Neural progenitor cell (in vitro differentiated cells): Measurements from ENCODE around the gene MASP2. TPM values are rescaled to one million over a fixed set of nuclear protein-coding genes. Genes with fewer than 3 reads are reported as not detected.

Source experiments
- DNase-seq: peaks from one replicate; pipeline ENCODE4 v3.0.0-alpha.2; 2016; ENCODE audit warnings: low spot score
- H2AFZ ChIP-seq: fragments of 200-600 bp; sonication (generic); replicated peaks from 2 replicates; pipeline ENCODE4 v1.6.1; 2016; ENCODE audit warnings: antibody characterized with exemption
- H3F3A ChIP-seq: fragments of 200-600 bp; sonication (generic); 2 replicates; pipeline ENCODE4 v1.6.1; 2016; ENCODE audit warnings: antibody characterized with exemption, low read depth
- H3K27ac ChIP-seq: fragments of 200-600 bp; sonication (generic); 2 replicates; pipeline ENCODE4 v1.5.1; 2016; ENCODE audit warnings: mild to moderate bottlenecking
- H3K27me3 ChIP-seq: fragments of 200-600 bp; sonication (generic); 2 replicates; pipeline ENCODE4 v1.6.1; 2016; ENCODE audit warnings: mild to moderate bottlenecking, moderate library complexity
- H3K36me3 ChIP-seq: fragments of 200-600 bp; sonication (generic); 2 replicates; pipeline ENCODE4 v1.5.1; 2016
- H3K4me1 ChIP-seq: fragments of 200-600 bp; sonication (generic); 2 replicates; pipeline ENCODE4 v1.6.1; 2016; ENCODE audit warnings: mixed run types
- H3K4me2 ChIP-seq: fragments of 200-600 bp; sonication (generic); 2 replicates; pipeline ENCODE4 v1.6.1; 2016
- H3K4me3 ChIP-seq: fragments of 200-600 bp; sonication (generic); 2 replicates; pipeline ENCODE4 v1.5.1; 2016
- H3K79me2 ChIP-seq: fragments of 200-600 bp; sonication (generic); 2 replicates; pipeline ENCODE4 v1.6.1; 2016; ENCODE audit warnings: low read depth
- H3K9ac ChIP-seq: fragments of 200-600 bp; sonication (generic); 2 replicates; pipeline ENCODE4 v1.6.1; 2016
- H3K9me3 ChIP-seq: fragments of 200-600 bp; sonication (generic); 2 replicates; pipeline ENCODE4 v1.5.1; 2016; ENCODE audit warnings: low read depth
- H4K20me1 ChIP-seq: fragments of 200-600 bp; sonication (generic); 2 replicates; pipeline ENCODE4 v1.6.1; 2016; ENCODE audit warnings: low read depth
- H3K27ac Mint-ChIP-seq: 3 replicates; pipeline ENCODE4 v1.8.0; 2021; ENCODE audit warnings: mixed read lengths
- H3K27me3 Mint-ChIP-seq: 2 replicates; pipeline ENCODE4 v1.8.0; 2022; ENCODE audit warnings: low read depth, mild to moderate bottlenecking, inconsistent platforms, moderate library complexity, mixed read lengths; ENCODE audit not compliant: insufficient read depth
- H3K36me3 Mint-ChIP-seq: 3 replicates; pipeline ENCODE4 v1.8.0; 2021; ENCODE audit warnings: mixed read lengths
- H3K4me1 Mint-ChIP-seq: 3 replicates; pipeline ENCODE4 v1.8.0; 2021; ENCODE audit warnings: mixed read lengths
- H3K4me3 Mint-ChIP-seq: 3 replicates; pipeline ENCODE4 v1.8.0; 2021; ENCODE audit warnings: mild to moderate bottlenecking, moderate library complexity, mixed read lengths
- H3K9me3 Mint-ChIP-seq: 3 replicates; pipeline ENCODE4 v1.8.0; 2020; ENCODE audit warnings: mixed read lengths
- CTCF ChIP-seq: fragments of 200-600 bp; sonication (generic); IDR thresholded peaks from 2 replicates; pipeline ENCODE4 v1.5.1; 2017; ENCODE audit warnings: antibody characterized with exemption, mild to moderate bottlenecking
- EZH2 ChIP-seq: fragments of 200-600 bp; sonication (generic); IDR thresholded peaks from 2 replicates; pipeline ENCODE4 v1.6.1; 2017; ENCODE audit warnings: antibody characterized with exemption, mild to moderate bottlenecking, moderate library complexity
- EZH2phosphoT487 ChIP-seq: fragments of 200-600 bp; sonication (generic); IDR thresholded peaks from 2 replicates; pipeline ENCODE4 v1.6.1; 2017; ENCODE audit warnings: antibody characterized with exemption
- total RNA-seq: library from RNA; depleted of rRNA; stranded (reverse); fragments of >200 nt; gene quantifications from 2 replicates; pipeline ENCODE4 v1.2.3, GENCODE V29; 2015; ENCODE audit warnings: low replicate concordance

The MASP2 gene
- total RNA-seq, 1 donor from 2014 or later, result not detected

GRCh38 chr1:11072216-11072917, 25.3 kb upstream of the MASP2 start:
- H3K36me3 Mint-ChIP-seq, result peaks cover 43% of the 10 kb centered on the region

GRCh38 chr1:11071463-11072215, 24.6 kb upstream of the MASP2 start:
- no peaks in the 10 kb centered on the region for H3K79me2 ChIP-seq
- Mint-ChIP-seq H3K27me3 (no peaks in the 10 kb centered on the region), H3K9me3 (no peaks in the 10 kb centered on the region), H3K36me3 (peaks cover 43% of the 10 kb centered on the region), H3K4me3 (no peak overlapping the region), H3K27ac (no peak overlapping the region), H3K4me1 (no peaks in the 10 kb centered on the region)
- no peak overlapping the region for H2AFZ ChIP-seq
- H4K20me1 ChIP-seq, result no peaks in the 10 kb centered on the region
- H3K36me3 ChIP-seq, result no peaks in the 10 kb centered on the region
- H3K27me3 ChIP-seq, result no peaks in the 10 kb centered on the region
- no peaks in the 10 kb centered on the region for H3K9me3 ChIP-seq
- no peak overlapping the region for H3K9ac ChIP-seq
- no peak for TF ChIP-seq EZH2phosphoT487
- TF ChIP-seq EZH2, result no peak
- TF ChIP-seq CTCF, result no peak
- H3K27ac ChIP-seq, result no peak overlapping the region
- H3K4me1 ChIP-seq, result no peaks in the 10 kb centered on the region
- H3F3A ChIP-seq, result no peaks in the 10 kb centered on the region
- no peak overlapping the region for H3K4me3 ChIP-seq
- H3K4me2 ChIP-seq, result no peak overlapping the region
- no peak for DNase-seq

More at GRCh38 chr1:11072216-11072917, 25.3 kb upstream of the MASP2 start:
- Mint-ChIP-seq H3K27ac (no peak overlapping the region), H3K9me3 (no peaks in the 10 kb centered on the region), H3K4me3 (no peak overlapping the region), H3K4me1 (no peaks in the 10 kb centered on the region), H3K27me3 (no peaks in the 10 kb centered on the region)
- no peaks in the 10 kb centered on the region for H3K9me3 ChIP-seq
- no peaks in the 10 kb centered on the region for H3K4me1 ChIP-seq
- no peak overlapping the region for H3K4me2 ChIP-seq
- TF ChIP-seq EZH2 (no peak), EZH2phosphoT487 (no peak), CTCF (no peak)
- H3K4me3 ChIP-seq, result no peak overlapping the region
- no peaks in the 10 kb centered on the region for H3K36me3 ChIP-seq
- no peaks in the 10 kb centered on the region for H4K20me1 ChIP-seq
- no peak overlapping the region for H3K9ac ChIP-seq
- DNase-seq, result no peak
- no peak overlapping the region for H2AFZ ChIP-seq
- no peak overlapping the region for H3K27ac ChIP-seq
- no peaks in the 10 kb centered on the region for H3F3A ChIP-seq
- H3K27me3 ChIP-seq, result no peaks in the 10 kb centered on the region
- H3K79me2 ChIP-seq, result no peaks in the 10 kb centered on the region

- Histone ChIP-seq H3K4me2 (no peak overlapping the region), H3F3A (no peaks in the 10 kb centered on the region), H3K27me3 (no peaks in the 10 kb centered on the region), H3K36me3 (peaks cover 1% of the 10 kb centered on the region), H3K27ac (no peak overlapping the region), H2AFZ (no peak overlapping the region), H4K20me1 (no peaks in the 10 kb centered on the region), H3K79me2 (no peaks in the 10 kb centered on the region), H3K4me3 (no peak overlapping the region), H3K4me1 (no peaks in the 10 kb centered on the region), H3K9me3 (no peaks in the 10 kb centered on the region), H3K9ac (no peak overlapping the region)
- no peak for DNase-seq
- Mint-ChIP-seq H3K4me3 (no peak overlapping the region), H3K4me1 (no peaks in the 10 kb centered on the region), H3K9me3 (no peaks in the 10 kb centered on the region), H3K27me3 (no peaks in the 10 kb centered on the region), H3K27ac (no peak overlapping the region), H3K36me3 (peaks cover 42% of the 10 kb centered on the region)
- no peak for TF ChIP-seq EZH2
- no peak for TF ChIP-seq CTCF
- no peak for TF ChIP-seq EZH2phosphoT487
Measured at GRCh38 chr1:11070876-11071275, 23.8 kb upstream of the MASP2 start.
